ENCODE results near the gene MPPED1. TPM values are rescaled to one million over a fixed set of nuclear protein-coding genes. Genes with fewer than 3 reads are reported as not detected.

The MPPED1 gene
- total RNA-seq, 2 experiments from 2014 or later: not detected

DNA sequence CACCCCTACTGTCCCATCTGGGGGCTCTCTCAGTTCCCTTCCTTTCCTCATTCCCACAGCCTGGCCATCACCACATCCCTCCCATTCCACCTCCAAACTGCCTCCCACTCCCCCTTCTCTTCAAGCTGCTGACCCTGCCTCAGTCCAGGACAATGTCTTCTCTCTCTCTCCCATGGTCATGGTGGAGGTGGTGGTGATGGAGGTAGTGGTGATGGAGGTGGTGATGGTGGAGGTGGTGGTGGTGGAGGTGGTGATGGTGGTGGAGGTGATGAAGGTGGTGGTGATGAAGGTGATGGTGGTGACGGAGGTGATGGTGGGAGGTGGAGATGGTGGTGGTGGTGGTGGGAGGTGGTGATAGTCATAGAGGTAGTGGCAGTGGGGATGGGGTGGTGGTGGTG is 87.0 kb downstream of the MPPED1 start:
- DNase-seq: no peak
- CTCF ChIA-PET: no interaction called here
- Mint-ChIP-seq H3K36me3 (ENCODE audit: low read depth) (no peaks in the 10 kb centered on the region), H3K4me1 (ENCODE audit: low read depth) (no peaks in the 10 kb centered on the region), H3K9me3 (no peaks in the 10 kb centered on the region), H3K27me3 (ENCODE audit: low read depth) (no peaks in the 10 kb centered on the region), H3K27ac (no peak overlapping the region), H3K4me3 (no peak overlapping the region)
- intact Hi-C loops (cut with micrococcal nuclease): no loop called here

DNA sequence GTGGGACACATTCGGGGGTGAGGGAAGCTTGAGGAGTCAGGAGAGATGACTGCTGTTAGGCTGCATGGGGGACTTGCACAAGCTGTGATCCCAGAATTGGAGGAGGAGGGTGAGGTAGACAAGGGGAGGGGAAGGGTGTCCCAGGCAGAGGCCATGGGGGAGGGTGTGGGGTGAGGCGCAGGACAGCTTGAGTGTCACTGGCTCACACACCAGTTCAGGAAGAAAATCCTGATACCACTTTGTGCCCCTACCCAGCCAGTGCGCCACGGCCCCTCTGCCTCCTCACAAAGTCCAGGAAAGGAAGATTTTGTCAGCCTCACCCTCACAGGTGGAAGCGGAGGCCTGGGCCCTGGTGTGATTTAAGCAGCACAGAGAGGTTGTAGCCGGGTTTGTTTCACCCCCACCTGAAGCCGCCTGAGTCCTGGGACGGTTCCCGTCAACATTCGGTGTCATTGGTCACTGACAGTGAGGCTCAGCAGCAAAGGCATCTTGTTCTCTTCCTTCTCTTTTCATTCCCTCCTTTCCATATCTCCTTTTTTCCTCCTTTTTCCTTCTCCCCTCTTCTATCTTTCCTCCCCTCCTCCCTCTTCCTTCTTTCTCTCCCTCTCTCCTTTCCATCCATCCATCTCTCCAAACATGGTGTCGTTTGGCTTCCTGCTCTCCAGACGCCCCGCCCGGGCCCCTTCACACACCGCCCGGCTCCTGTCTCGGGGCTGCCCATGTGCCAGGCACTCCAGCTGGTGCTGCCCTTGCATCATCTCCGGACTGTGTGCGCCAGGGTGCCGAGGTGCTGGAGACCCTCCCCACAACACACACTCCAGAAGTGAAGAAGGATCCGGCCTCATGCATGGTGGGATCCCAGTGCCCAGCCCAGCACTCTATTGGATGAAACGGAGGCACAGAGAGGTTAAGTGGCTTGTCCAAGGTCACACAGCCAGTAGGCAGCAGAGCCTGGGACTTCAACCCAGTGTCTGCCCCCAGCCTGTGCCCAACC is 89.3 kb downstream of the MPPED1 start:
- Mint-ChIP-seq H3K36me3 (ENCODE audit: low read depth) (no peaks in the 10 kb centered on the region), H3K27me3 (ENCODE audit: low read depth) (no peaks in the 10 kb centered on the region), H3K4me1 (ENCODE audit: low read depth) (no peaks in the 10 kb centered on the region), H3K4me3 (no peak overlapping the region), H3K9me3 (no peaks in the 10 kb centered on the region), H3K27ac (no peak overlapping the region)
- CTCF ChIA-PET: no interaction called here
- intact Hi-C loops (cut with micrococcal nuclease): no loop called here
- no peak for DNase-seq

DNA sequence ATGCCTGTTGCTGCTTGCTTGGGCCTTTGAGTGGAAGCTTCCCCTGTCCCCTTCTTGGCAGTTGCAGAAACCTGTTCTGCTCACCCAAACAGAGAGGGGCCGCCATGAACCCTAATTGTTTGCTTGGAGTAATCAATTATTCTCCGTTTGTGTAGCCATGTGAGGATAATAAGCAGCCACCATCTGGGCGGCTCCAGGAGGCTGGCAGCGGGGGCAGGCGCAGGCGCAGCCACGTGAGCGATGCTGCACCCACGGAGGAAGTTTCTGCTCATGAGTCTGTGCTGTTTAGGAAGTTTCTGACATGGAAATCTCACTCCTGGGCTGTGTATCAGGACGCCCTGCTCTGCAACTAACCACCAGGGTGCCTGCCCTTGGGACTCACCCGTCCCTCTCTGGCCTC is 90.1 kb downstream of the MPPED1 start:
- Mint-ChIP-seq H3K9me3 (no peaks in the 10 kb centered on the region), H3K36me3 (ENCODE audit: low read depth) (no peaks in the 10 kb centered on the region), H3K27ac (no peak overlapping the region), H3K27me3 (ENCODE audit: low read depth) (no peaks in the 10 kb centered on the region), H3K4me3 (no peak overlapping the region), H3K4me1 (ENCODE audit: low read depth) (no peaks in the 10 kb centered on the region)
- intact Hi-C loops (cut with micrococcal nuclease): no loop called here
- CTCF ChIA-PET: no interaction called here
- DNase-seq: no peak

DNA sequence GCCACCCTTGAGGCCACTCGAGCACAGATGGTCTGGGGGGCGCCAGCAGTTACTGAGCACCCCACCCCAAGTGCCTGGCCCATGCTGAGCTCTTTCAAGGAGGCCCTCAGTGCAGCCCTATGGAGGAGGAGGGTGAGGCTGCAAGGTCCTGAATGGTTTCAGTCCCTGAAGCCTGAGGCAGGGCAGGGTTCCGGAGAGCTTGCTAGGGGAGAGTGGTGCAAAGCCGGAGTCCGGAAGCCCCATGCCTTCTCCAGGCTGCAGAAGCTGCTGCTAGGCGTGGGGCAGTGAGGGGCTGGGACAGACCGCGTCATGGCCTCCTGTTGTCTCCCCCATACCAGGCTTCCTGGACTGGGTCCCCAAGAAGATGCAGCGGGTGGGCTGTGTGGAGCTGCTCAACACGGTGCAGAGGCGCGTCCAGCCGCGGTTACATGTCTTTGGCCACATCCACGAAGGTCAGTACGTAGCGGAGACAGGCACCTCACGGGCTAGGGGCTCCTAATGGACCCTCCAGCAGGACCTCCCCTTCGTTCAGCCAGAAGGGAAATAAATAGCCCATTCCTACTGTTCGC is 90.6 kb downstream of the MPPED1 start:
- H3K27me3 Mint-ChIP-seq (ENCODE audit: low read depth): no peaks in the 10 kb centered on the region
- H3K4me1 Mint-ChIP-seq (ENCODE audit: low read depth): no peaks in the 10 kb centered on the region
- no peak overlapping the region for H3K4me3 Mint-ChIP-seq
- no peak for DNase-seq
- no peaks in the 10 kb centered on the region for H3K36me3 Mint-ChIP-seq (ENCODE audit: low read depth)
- CTCF ChIA-PET: no interaction called here
- intact Hi-C loops (cut with micrococcal nuclease): no loop called here
- H3K27ac Mint-ChIP-seq: no peak overlapping the region
- no peaks in the 10 kb centered on the region for H3K9me3 Mint-ChIP-seq

DNA sequence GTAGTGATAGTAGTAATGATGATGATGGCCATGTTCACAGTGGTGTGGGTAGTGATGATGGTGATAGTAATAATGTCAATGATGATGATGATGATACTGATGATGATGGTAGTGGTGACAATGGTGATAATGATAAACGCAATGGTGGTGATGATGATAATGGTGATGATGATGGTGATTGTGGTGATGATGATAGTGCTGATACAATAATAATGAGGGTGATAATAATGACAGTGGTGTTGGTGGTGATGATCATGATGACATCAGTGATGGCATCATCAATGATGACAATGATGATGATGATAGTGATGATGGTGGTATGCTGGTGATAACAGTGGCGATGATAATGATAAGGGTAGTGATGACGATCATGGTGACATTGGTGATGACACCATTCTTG is 92.3 kb downstream of the MPPED1 start:
- intact Hi-C loops (cut with micrococcal nuclease): no loop called here
- H3K36me3 Mint-ChIP-seq (ENCODE audit: low read depth): no peaks in the 10 kb centered on the region
- no peaks in the 10 kb centered on the region for H3K4me1 Mint-ChIP-seq (ENCODE audit: low read depth)
- H3K9me3 Mint-ChIP-seq: no peaks in the 10 kb centered on the region
- no peaks in the 10 kb centered on the region for H3K27me3 Mint-ChIP-seq (ENCODE audit: low read depth)
- CTCF ChIA-PET: no interaction called here
- H3K4me3 Mint-ChIP-seq: no peak overlapping the region
- no peak overlapping the region for H3K27ac Mint-ChIP-seq
- DNase-seq: no peak

DNA sequence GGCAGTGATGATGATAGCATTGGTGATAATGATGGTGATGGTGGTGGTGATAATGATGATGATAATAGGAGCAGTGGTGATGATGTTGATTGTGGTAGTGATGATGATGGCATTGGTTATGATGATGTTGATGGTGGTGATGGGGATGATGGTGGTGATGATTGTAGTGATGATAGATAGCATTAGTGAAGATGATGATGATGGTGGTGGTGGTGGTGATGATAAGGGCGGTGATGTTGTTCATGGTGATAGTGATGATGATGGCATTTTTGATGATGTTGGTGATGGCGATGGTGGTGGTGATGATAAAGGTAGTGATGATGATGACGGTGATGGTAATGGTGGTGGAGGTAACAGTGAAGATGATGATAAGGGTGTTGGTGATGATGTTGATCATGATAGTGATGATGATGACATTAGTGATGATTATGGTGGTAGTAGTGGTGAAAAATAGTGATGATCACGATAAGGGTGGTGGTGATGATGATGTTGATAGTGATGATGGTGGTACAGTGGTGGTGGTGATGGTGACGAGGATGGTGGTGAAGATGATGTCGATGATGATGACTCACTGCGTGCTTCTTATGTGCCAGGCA is 93.0 kb downstream of the MPPED1 start:
- Mint-ChIP-seq H3K4me3 (no peak overlapping the region), H3K36me3 (ENCODE audit: low read depth) (no peaks in the 10 kb centered on the region), H3K4me1 (ENCODE audit: low read depth) (no peaks in the 10 kb centered on the region), H3K27ac (no peak overlapping the region), H3K27me3 (ENCODE audit: low read depth) (no peaks in the 10 kb centered on the region), H3K9me3 (no peaks in the 10 kb centered on the region)
- CTCF ChIA-PET: no interaction called here
- intact Hi-C loops (cut with micrococcal nuclease): no loop called here
- no peak for DNase-seq

DNA sequence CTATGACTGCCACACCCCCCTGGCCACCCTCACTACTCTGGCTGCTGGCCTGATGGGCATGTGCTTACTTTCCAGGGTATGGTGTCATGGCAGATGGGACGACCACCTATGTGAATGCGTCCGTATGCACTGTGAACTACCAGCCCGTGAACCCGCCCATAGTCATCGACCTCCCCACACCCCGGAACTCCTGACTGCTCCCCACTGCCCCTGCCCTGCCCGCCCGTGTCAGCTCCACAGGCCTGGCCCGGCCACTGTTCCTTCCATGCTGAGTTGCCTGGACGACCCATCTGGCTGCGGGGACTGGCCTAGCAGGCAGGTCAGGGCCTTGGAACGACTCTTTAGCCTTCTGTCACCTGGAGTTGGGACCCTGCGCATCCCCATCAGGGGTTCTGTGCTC is 93.6 kb downstream of the MPPED1 start:
- H3K4me3 Mint-ChIP-seq: no peak overlapping the region
- no peaks in the 10 kb centered on the region for H3K4me1 Mint-ChIP-seq (ENCODE audit: low read depth)
- H3K36me3 Mint-ChIP-seq (ENCODE audit: low read depth): no peaks in the 10 kb centered on the region
- CTCF ChIA-PET: no interaction called here
- no peak overlapping the region for H3K27ac Mint-ChIP-seq
- no peak for DNase-seq
- H3K27me3 Mint-ChIP-seq (ENCODE audit: low read depth): no peaks in the 10 kb centered on the region
- no peaks in the 10 kb centered on the region for H3K9me3 Mint-ChIP-seq
- intact Hi-C loops (cut with micrococcal nuclease): no loop called here

DNA sequence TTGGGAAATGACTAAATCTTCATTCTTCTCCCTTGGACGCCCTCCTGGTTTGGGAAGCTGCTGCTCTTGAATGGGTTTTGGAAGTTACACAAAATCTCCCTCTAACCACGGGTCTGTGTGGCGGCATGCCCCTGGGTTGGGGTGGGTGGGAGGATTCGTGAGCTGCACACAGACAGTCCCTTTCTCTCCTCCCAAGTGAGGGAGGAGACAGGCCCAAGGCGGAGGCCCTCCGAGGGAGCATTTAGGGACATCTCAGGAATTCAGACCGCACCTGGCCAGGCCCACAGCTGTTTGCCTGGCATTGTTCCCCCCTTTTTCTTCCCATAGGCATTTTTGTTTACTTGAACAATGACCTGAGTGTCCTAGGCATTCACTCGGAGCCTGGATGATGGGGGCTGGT is 94.1 kb downstream of the MPPED1 start:
- H3K27ac Mint-ChIP-seq: no peak overlapping the region
- no peaks in the 10 kb centered on the region for H3K4me1 Mint-ChIP-seq (ENCODE audit: low read depth)
- H3K9me3 Mint-ChIP-seq: no peaks in the 10 kb centered on the region
- CTCF ChIA-PET: no interaction called here
- intact Hi-C loops (cut with micrococcal nuclease): no loop called here
- H3K27me3 Mint-ChIP-seq (ENCODE audit: low read depth): no peaks in the 10 kb centered on the region
- no peak overlapping the region for H3K4me3 Mint-ChIP-seq
- no peak for DNase-seq
- H3K36me3 Mint-ChIP-seq (ENCODE audit: low read depth): no peaks in the 10 kb centered on the region

DNA sequence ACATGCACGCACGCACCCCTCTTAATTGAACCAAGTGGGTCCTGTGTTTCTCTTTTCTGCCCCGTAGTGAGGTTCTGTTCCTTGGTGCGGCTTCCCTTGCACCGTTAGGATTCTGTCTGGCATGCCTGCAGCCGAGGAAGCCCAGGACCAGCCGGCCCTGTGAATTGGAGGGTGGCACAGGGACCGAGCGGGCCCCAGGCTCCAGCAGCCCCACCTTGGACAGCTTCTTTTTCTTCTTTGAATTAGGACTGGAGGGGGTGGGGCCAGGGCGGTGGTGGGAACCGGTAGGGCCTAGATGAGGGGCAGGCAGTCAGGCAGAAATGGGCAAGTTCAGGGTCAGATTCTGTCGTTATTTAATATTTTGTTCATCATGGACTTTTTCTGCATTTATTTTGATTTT is 94.7 kb downstream of the MPPED1 start:
- H3K9me3 Mint-ChIP-seq: no peaks in the 10 kb centered on the region
- no peaks in the 10 kb centered on the region for H3K4me1 Mint-ChIP-seq (ENCODE audit: low read depth)
- H3K36me3 Mint-ChIP-seq (ENCODE audit: low read depth): no peaks in the 10 kb centered on the region
- intact Hi-C loops (cut with micrococcal nuclease): no loop called here
- no peak overlapping the region for H3K4me3 Mint-ChIP-seq
- no peak for DNase-seq
- H3K27me3 Mint-ChIP-seq (ENCODE audit: low read depth): no peaks in the 10 kb centered on the region
- no peak overlapping the region for H3K27ac Mint-ChIP-seq
- CTCF ChIA-PET: no interaction called here

DNA sequence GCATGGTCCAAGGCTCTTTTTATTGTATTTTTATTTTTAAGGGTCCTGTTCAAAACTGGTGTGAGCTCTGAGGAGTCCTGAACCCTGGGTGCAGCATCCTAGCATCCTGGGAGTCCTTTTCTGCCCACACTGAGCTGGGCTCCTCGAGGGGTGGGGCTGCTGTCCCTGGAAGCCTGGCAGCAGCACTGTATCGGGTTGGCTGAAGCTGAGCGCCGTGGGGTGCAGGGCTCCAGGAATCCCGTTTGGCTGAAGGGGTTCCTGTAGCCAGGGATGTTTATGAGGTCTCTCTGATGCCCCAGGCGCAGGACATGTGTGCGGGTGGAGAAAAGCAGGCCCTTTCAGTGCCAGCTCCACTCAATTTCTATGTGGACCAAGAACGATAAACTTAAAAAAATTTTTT is 95.4 kb downstream of the MPPED1 start:
- intact Hi-C loops (cut with micrococcal nuclease): no loop called here
- no peaks in the 10 kb centered on the region for H3K27me3 Mint-ChIP-seq (ENCODE audit: low read depth)
- H3K27ac Mint-ChIP-seq: no peak overlapping the region
- H3K4me1 Mint-ChIP-seq (ENCODE audit: low read depth): no peaks in the 10 kb centered on the region
- DNase-seq: no peak
- no peak overlapping the region for H3K4me3 Mint-ChIP-seq
- no peaks in the 10 kb centered on the region for H3K9me3 Mint-ChIP-seq
- no peaks in the 10 kb centered on the region for H3K36me3 Mint-ChIP-seq (ENCODE audit: low read depth)
- CTCF ChIA-PET: no interaction called here

DNA sequence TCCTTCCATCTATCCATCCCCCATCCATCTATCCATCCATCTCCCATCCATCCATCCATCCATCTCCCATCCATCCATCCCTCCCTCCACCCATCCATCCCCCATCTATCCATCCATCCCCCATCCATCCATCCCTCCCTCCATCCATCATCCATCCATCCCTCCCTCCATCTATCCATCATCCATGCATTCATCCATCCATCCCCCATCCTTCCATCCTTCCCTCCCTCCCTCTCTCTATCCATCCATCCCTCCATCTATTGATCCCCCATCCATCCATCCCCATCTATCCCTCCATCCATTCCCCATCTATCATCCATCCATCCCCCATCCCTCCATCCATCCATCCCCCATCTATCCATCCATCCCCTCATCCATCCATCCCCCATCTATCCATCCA is 96.7 kb downstream of the MPPED1 start:
- no peaks in the 10 kb centered on the region for H3K9me3 Mint-ChIP-seq
- H3K27me3 Mint-ChIP-seq (ENCODE audit: low read depth): no peaks in the 10 kb centered on the region
- H3K27ac Mint-ChIP-seq: no peak overlapping the region
- DNase-seq: no peak
- intact Hi-C loops (cut with micrococcal nuclease): no loop called here
- CTCF ChIA-PET: no interaction called here
- no peaks in the 10 kb centered on the region for H3K4me1 Mint-ChIP-seq (ENCODE audit: low read depth)
- H3K36me3 Mint-ChIP-seq (ENCODE audit: low read depth): no peaks in the 10 kb centered on the region
- H3K4me3 Mint-ChIP-seq: no peak overlapping the region

DNA sequence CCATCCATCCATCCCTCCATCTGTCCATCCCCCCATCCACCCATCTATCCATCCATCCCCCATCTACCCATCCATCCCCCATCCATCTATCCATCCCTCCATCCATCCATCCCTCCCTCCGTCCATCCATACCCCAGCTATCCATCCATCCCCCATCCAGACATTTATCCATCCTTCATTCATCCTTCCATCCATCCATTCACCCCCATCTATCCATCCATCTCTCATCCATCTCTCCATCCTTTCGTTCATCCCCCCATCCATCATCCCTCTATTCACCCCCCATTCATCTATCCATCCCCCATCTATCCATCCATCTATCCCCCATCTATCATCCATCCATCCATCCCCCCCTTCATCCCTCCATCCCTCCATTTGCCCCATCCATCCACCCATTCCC is 97.5 kb downstream of the MPPED1 start:
- H3K36me3 Mint-ChIP-seq (ENCODE audit: low read depth): no peaks in the 10 kb centered on the region
- H3K4me3 Mint-ChIP-seq: no peak overlapping the region
- H3K4me1 Mint-ChIP-seq (ENCODE audit: low read depth): no peaks in the 10 kb centered on the region
- CTCF ChIA-PET: interaction anchor here (0.6 kb wide), 1 partner anchor 238 kb away, joined by 3 read pairs; no protein-coding TSS in a partner anchor
- no peaks in the 10 kb centered on the region for H3K27me3 Mint-ChIP-seq (ENCODE audit: low read depth)
- H3K27ac Mint-ChIP-seq: no peak overlapping the region
- intact Hi-C loops (cut with micrococcal nuclease): no loop called here
- no peak for DNase-seq
- H3K9me3 Mint-ChIP-seq: no peaks in the 10 kb centered on the region

All from activated naive CD4-positive, alpha-beta T cell treated with anti-CD3 and anti-CD28 coated beads for 36 hours (primary cell).